ENCODE results near the gene CSGALNACT2. TPM values are rescaled to one million over a fixed set of nuclear protein-coding genes. Genes with fewer than 3 reads are reported as not detected.
"Not testable (repeated sequence)": the region's sequence is repeated elsewhere in the genome, so short reads cannot be mapped to it uniquely, and the experiment has no call there.

The CSGALNACT2 gene
- total and polyA plus RNA-seq, 7 donors = 3.2 to 37.1 (median 25.0) TPM

- no peak overlapping the region for H3K27ac ChIP-seq
- no peaks in the 10 kb centered on the region for H3K36me3 ChIP-seq
- peaks cover 0 to 5% (median 0%) of the 10 kb centered on the region in 3 donors for H3K27me3 ChIP-seq
- H3K4me3 ChIP-seq = no peak overlapping the region
- WGBS, 2 donors = 72 to 84% methylated on average over 10 of the region's 10 CpGs
- TF ChIP-seq POLR2A (IDR thresholded peaks at IDR 0.05) (no peak), EP300 (IDR thresholded peaks at IDR 0.05) (no peak), POLR2AphosphoS5 (IDR thresholded peaks at IDR 0.05) (no peak)
- TF ChIP-seq, protein P1, sequence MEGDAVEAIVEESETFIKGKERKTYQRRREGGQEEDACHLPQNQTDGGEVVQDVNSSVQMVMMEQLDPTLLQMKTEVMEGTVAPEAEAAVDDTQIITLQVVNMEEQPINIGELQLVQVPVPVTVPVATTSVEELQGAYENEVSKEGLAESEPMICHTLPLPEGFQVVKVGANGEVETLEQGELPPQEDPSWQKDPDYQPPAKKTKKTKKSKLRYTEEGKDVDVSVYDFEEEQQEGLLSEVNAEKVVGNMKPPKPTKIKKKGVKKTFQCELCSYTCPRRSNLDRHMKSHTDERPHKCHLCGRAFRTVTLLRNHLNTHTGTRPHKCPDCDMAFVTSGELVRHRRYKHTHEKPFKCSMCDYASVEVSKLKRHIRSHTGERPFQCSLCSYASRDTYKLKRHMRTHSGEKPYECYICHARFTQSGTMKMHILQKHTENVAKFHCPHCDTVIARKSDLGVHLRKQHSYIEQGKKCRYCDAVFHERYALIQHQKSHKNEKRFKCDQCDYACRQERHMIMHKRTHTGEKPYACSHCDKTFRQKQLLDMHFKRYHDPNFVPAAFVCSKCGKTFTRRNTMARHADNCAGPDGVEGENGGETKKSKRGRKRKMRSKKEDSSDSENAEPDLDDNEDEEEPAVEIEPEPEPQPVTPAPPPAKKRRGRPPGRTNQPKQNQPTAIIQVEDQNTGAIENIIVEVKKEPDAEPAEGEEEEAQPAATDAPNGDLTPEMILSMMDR (IDR thresholded peaks at IDR 0.05) = no peak
- H3K4me1 ChIP-seq = no peaks in the 10 kb centered on the region
- intact Hi-C loops (cut with DNase I) = no loop called here
- H3K9me3 ChIP-seq = no peaks in the 10 kb centered on the region
- DNase-seq = no peak
Observed at GRCh38 chr10:43217563-43218205, 79.4 kb downstream of the CSGALNACT2 start.

DNA sequence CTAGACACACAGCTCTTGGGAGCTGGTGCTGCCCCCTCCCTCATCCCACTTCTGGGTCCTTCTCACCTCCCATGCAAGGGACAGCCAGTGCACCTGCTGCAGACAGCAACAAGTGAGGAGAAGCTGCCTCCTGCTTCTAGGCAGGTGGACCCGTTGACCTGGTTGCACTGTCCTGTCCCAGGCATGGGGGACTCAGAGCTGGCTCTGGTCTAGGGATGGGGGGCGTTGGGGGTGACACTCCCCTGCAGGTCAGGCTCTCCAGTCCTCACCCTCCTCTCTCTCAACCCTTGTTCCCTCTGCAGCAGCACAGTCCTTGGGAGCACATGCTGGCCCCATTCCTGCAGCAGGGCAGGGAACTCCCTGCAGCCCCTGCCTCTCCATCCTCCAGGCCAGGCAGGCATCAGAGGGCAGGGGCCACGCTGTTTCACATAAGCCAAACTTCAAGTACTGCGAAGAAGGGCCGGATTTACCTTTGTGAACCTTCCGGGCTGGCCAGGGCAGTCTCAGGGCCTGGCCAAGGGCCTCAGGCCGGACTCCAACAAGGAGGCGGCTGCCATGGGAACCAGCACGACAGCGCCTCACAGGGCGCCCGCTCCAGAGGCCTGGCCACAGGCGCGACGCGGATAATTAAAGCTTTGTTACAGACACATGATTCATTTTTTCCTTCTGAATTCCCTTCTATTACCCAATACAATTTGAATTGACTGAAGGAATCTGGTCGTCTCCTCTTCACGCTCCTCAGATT is 80.1 kb downstream of the CSGALNACT2 start:
- intact Hi-C loops (cut with DNase I) = no loop called here
- Histone ChIP-seq H3K9me3 (no peaks in the 10 kb centered on the region), H3K36me3 (no peaks in the 10 kb centered on the region), H3K4me3 (no peak overlapping the region), H3K27me3 (peaks cover 0 to 5% (median 0%) of the 10 kb centered on the region in 3 donors), H3K4me1 (no peaks in the 10 kb centered on the region), H3K27ac (no peak overlapping the region)
- no peak for DNase-seq
- 85 to 88% methylated on average over 18 of the region's 18 CpGs for WGBS, 2 donors
- TF ChIP-seq, protein P1 (IDR thresholded peaks at IDR 0.05) = no peak
- TF ChIP-seq POLR2AphosphoS5 (IDR thresholded peaks at IDR 0.05) (no peak), POLR2A (IDR thresholded peaks at IDR 0.05) (no peak), EP300 (IDR thresholded peaks at IDR 0.05) (no peak)

GRCh38 chr10:43218951-43219837 is 80.9 kb downstream of the CSGALNACT2 start:
- peak overlapping the region in 1 of 4 donors; percentile 12 for H3K27ac ChIP-seq
- intact Hi-C loops (cut with DNase I) = no loop called here
- H3K4me1 ChIP-seq = no peaks in the 10 kb centered on the region
- H3K9me3 ChIP-seq = no peaks in the 10 kb centered on the region
- TF ChIP-seq, protein P1 (IDR thresholded peaks at IDR 0.05) = no peak
- TF ChIP-seq POLR2AphosphoS5 (IDR thresholded peaks at IDR 0.05) = no peak
- TF ChIP-seq POLR2A (IDR thresholded peaks at IDR 0.05) = no peak
- TF ChIP-seq EP300 (IDR thresholded peaks at IDR 0.05) = no peak
- 81 to 89% methylated on average over 18 of the region's 18 CpGs for WGBS, 2 donors
- peak; percentile 57 for DNase-seq
- no peak overlapping the region for H3K4me3 ChIP-seq
- H3K36me3 ChIP-seq = no peaks in the 10 kb centered on the region
- peaks cover 0 to 5% (median 0%) of the 10 kb centered on the region in 3 donors for H3K27me3 ChIP-seq

DNA sequence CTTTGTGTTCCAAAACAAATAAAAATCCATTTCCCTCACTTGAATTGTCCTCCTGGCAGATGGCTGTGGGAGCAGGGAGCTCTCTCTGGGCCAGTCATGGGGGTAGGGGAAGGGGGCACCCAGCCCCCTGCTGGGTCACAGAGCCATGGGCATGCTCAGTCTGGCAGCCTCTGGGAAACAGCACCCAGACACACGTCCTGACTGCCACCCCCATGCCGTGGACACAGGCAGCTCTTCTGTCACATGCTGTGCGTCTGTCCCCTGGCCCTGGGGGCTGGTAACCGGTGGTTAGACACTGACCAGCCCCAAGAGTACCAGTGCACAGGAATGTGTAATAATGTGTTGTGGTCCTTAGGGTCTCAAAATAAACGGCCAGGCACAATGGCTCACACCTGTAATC is 81.6 kb downstream of the CSGALNACT2 start:
- no peak for TF ChIP-seq EP300 (IDR thresholded peaks at IDR 0.05)
- TF ChIP-seq, protein P1 (IDR thresholded peaks at IDR 0.05) = no peak
- no peak for TF ChIP-seq POLR2AphosphoS5 (IDR thresholded peaks at IDR 0.05)
- TF ChIP-seq POLR2A (IDR thresholded peaks at IDR 0.05) = no peak
- no peak overlapping the region for H3K27ac ChIP-seq
- WGBS, 2 donors = 69 to 80% methylated on average over 5 of the region's 5 CpGs
- H3K27me3 ChIP-seq = peaks cover 0 to 5% (median 0%) of the 10 kb centered on the region in 3 donors
- no peak overlapping the region for H3K4me3 ChIP-seq
- intact Hi-C loops (cut with DNase I) = no loop called here
- no peaks in the 10 kb centered on the region for H3K9me3 ChIP-seq
- H3K36me3 ChIP-seq = no peaks in the 10 kb centered on the region
- peak; percentile 42 for DNase-seq
- H3K4me1 ChIP-seq = no peaks in the 10 kb centered on the region

GRCh38 chr10:43220251-43220650 is 82.0 kb downstream of the CSGALNACT2 start:
- H3K36me3 ChIP-seq; H3K27ac ChIP-seq; H3K4me3 ChIP-seq; intact Hi-C loops (cut with DNase I); H3K27me3 ChIP-seq; H3K4me1 ChIP-seq; H3K9me3 ChIP-seq; DNase-seq: not testable (repeated sequence)
- WGBS, 2 donors = 64 to 77% methylated on average over 6 of the region's 6 CpGs
